Esophagus mucosa (tissue), 1 donor: ENCODE data around the gene IGSF22. TPM values are rescaled to one million over a fixed set of nuclear protein-coding genes. Genes with fewer than 3 reads are reported as not detected.

Experiments
- ATAC-seq: fragments of 200-7000 bp; cut with Tn5 transposase; one replicate; pipeline ENCODE4 v1.9.1; 2020
- total RNA-seq: library from RNA; stranded (reverse); gene quantifications from one replicate; pipeline ENCODE4 v1.2.4, GENCODE V29; 2023
- donor health status: DM: yes; HTN: yes; CAD: no.

The IGSF22 gene
- not detected for total RNA-seq

- no peak for ATAC-seq
Observed at GRCh38 chr11:18726040-18726439, at the start of gene IGSF22. TSS of gene IGSF22 (minus strand) at chr11:18726188. CDS start at chr11:18724236, 1,952 bp downstream.

DNA sequence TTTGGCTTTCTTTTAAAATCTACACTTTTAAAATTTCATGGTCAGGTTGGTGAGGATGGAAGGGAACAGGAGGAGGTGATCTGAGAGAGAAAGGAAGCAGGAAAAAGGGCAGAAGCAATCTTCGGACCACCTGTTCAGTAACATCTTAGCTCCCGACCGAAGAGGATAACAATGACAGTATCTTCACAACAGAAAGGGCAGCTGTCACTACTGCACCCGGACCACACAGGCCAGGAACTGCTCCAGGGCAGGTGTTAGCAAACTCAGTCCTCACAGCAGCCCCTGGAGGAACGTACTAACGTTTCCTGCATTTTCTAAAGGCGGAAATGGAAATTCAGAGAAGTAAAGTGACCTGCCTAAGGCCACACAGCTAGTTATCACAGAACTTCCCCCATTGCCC is 48.8 kb upstream of the IGSF22 start:
- no peak for ATAC-seq

- ATAC-seq: no peak
Observed at GRCh38 chr11:18773681-18774080, 47.7 kb upstream of the IGSF22 start.

DNA sequence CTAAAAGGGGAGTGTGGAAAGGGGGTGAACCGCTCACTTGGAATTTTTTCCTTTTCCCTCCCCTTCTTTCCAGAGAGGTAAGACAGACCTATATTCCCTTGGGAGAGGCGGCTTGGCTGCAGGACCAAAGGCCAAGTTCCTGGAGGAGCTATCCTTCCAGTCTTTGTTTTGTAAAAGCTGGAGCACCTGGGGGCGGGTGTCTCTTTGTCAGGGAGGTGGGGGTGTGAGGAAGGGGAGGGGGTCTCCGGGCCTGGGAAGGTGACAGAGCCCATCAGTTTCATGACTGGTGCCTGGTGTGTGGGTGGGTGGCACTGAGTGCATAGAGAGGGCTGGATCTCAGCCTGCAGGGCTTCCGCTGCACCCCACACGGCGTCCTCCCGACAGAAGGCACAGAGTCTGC is 47.1 kb upstream of the IGSF22 start:
- no peak for ATAC-seq

GRCh38 chr11:18772211-18772610 is 46.2 kb upstream of the IGSF22 start:
- no peak for ATAC-seq

- ATAC-seq: no peak
Observed at GRCh38 chr11:18771266-18772035, 45.5 kb upstream of the IGSF22 start.

- no peak for ATAC-seq
Observed at GRCh38 chr11:18770479-18771125, 44.6 kb upstream of the IGSF22 start.

- no peak for ATAC-seq
Observed at GRCh38 chr11:18769802-18770456, 43.9 kb upstream of the IGSF22 start.

DNA sequence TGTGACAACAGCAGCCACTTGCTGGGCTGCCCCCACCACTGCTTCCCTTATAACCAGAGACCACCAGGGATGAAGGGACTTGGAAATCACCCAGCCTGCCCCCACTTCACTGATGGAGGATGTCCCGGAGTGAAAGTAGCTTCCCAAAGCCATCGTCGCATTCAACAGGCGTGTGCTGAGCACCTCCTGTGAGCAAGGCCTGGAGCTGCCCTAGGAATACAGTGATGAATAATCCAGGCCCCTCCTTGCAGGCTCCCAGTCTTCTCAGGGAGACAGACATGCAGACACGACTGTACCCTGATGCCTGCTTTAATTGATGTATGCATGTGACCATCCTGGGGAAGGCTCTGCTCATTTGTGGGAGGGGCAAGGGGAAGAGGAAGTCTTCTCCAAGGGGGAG is 43.0 kb upstream of the IGSF22 start:
- no peak for ATAC-seq

GRCh38 chr11:18768472-18768901 is 42.5 kb upstream of the IGSF22 start:
- peak; percentile 40 for ATAC-seq

GRCh38 chr11:18766015-18766414 is 40.0 kb upstream of the IGSF22 start:
- ATAC-seq: no peak

DNA sequence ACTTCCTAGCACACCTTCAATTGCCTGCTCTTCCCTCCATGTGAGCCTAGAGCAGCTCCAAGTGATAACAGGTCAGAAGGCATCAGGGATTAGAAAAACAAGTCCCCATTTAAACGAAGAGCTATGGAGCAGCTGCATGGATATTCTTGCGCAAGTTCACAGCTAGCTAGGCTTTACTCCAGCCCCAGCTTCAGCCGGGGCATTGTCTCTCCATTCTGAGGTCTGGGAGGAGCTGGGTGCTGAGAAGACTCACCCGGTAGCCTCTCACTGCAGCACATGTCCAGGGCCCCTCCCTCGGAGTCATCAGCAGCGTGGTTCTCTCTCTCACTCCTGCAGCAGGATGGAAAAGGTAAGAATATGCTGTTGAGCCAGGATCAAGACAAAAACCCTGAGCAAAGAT is 39.6 kb upstream of the IGSF22 start:
- ATAC-seq: no peak

DNA sequence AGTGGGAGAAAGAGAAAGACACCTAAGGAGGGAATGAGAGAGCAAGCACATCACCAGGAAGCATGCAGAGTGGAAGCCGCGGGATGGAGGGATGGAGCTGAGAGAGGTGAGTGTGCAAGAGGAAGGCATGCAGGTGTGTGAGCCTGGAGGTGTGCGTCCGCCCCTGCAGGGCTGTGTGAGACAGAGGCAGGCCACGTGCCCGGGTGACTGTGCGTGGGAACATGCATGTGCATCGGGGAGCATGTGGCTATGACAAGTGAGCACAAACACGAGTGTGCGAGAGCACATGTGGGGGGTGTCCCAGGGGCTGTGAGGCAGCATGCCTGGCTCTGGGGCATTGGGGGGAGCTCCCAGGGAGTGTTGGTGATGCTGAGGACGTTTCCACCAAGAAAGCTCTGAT is 35.8 kb upstream of the IGSF22 start:
- ATAC-seq: no peak

- no peak for ATAC-seq
Observed at GRCh38 chr11:18761144-18761543, 35.2 kb upstream of the IGSF22 start.

DNA sequence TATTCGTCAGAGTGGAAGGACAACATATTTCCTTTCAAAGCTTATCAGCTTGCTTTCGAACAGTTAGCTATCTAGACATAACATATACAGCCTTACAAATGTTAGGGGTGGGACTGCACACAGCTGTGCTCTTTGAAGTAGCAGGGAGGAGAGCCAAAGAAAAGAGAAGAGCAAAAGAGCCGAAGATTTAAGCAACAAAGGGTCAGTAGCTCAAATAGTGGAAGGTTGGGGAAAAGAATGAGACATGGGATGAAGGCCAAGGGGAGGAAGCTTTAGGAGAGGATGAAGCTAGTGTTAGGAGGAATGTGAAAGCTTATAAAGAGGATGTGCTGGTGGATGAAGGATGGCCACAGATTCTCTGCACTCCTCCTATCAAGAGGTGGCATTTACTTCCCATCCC is 31.8 kb upstream of the IGSF22 start:
- ATAC-seq: no peak

DNA sequence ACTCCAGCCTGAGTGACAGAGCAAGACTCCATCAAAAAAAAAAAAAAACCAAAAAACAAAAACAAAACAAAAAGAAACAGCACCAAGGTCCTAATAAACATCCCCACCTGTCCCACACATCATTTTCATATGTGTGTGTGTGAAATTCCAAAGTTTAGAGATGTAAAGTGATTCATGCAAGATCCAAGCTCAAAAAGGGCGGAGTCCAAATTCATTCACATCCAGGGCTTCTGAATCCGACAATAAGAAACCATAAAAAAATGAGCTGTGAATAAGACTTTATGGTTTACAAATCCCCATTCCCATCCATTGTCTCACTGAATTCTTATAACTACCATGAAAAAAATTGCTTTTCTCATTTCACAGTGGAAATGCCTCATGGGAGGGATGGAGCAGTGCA is 30.9 kb upstream of the IGSF22 start:
- ATAC-seq: no peak

DNA sequence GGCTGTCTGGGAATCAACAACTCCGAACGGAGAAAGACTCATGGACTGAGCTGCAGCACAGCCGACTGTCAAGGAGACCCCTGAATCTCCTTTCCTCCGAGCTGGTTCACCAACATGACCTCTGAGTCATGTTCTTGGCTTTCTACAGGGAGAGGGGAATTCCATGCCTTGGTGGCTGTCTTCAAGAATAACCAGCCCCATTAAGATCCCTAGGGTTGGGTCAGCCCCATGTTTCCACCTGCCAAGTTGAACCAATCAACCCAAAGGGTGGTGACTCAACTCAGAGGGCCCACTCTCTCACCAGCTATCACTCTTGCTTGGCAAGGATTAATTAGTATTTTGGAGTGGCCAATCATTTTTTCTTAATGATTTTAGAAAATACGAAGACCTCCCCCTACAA is 28.3 kb upstream of the IGSF22 start:
- ATAC-seq: no peak

GRCh38 chr11:18752502-18752901 is 26.5 kb upstream of the IGSF22 start:
- ATAC-seq: no peak

GRCh38 chr11:18750944-18751343 is 25.0 kb upstream of the IGSF22 start:
- ATAC-seq: no peak

- peak; percentile 77 for ATAC-seq
Observed at GRCh38 chr11:18749681-18750319, 23.8 kb upstream of the IGSF22 start.

GRCh38 chr11:18748766-18749365 is 22.9 kb upstream of the IGSF22 start:
- ATAC-seq: no peak

- no peak for ATAC-seq
Observed at GRCh38 chr11:18745251-18745650, 19.3 kb upstream of the IGSF22 start.
